Measurements from ENCODE around the gene SAMD9.
"Not testable (repeated sequence)": the region's sequence is repeated elsewhere in the genome, so short reads cannot be mapped to it uniquely, and the experiment has no call there.

Gene SAMD9

DNA sequence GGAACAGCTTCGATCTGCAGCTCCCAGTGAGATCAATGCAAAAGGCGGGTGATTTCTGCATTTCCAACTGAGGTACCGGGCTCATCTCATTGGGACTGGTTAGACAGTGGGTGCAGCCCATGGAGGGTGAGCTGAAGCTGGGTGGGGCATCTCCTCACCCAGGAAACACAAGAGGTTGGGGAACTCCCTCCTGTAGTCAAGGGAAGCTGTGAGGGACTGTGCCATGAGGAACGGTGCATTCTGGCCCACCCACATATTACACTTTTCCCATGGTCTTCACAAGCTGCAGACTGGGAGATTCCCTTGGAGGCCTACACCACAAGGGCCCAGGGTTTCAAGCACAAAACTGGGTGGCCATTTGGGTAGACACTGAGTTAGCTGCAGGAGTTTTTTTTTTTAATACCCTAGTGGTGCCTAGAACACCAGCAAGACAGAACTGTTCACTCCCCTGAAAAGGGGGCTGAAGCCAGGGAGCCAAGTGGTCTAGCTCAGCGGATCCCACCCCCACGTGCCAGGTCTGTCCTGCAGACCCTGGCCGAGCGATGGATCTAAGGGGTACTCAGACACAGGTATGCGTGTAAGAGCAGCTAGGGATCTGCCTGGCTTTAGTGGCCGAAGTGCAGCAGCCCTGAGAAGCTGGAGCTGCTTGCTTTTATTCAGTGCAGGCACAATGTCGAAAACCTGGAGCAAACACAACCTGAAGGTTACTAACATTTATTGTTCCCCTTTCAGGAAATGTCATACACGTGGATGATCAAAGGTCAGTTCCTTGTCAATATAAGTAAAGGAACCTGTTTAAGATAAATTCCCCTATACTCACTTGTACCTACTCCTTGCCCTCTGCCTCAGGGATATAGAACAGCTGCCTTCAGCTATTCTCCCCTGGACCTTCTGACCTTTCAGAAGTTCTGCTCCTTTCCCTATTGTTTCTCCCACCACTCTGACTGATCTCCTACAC, 3.1 kb upstream of the SAMD9 start:
- no peak for DNase-seq (ENCODE audit: low read depth in 2 of 2, low spot score in 1 of 2)

- DNase-seq (ENCODE audit: low read depth in 2 of 2, low spot score in 1 of 2), result no peak
Measured at GRCh38 chr7:93119191-93119905, 1.6 kb upstream of the SAMD9 start.

DNA sequence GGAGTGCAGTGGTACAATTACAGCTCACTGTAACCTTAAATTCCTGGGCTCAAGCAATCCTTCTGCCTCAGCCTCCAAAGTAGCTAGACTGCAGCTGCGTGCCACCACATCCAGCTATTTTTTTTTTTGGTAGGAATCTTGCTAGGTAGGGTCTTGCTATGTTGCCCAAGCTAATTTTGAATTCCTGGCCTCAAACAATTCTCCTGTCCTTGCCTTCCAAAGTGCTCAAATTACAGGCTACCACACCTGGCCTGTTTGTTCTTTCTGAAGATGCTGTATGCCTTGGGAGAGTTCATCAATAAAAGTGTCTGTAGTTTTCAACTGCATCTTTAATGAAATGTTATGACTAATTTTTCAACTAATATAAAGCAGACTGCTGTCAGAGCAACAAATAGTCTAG, 452 bp downstream of the SAMD9 start:
- DNase-seq (ENCODE audit: low read depth in 2 of 2, low spot score in 1 of 2), result no peak

DNA sequence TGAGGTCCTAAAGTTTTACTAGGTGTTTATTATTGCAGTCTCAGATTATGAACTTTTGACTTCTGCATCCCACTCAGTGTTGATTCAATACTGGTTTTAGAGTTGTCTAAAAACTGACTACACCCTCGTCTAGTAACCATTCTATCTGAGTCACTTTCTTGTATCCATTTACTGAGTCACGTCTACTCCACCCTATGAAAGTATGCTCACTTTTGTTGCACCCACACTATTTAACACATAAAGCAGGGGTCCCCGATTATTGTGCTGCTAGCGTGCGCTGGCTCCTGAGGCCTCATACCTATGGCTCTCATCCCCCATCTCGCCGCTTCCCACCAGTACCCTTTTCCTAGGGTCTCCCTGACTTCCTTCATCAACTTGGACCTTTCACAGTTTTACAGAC, 2.0 kb downstream of the SAMD9 start:
- DNase-seq (ENCODE audit: low read depth in 2 of 2, low spot score in 1 of 2), result no peak

GRCh38 chr7:93108003-93108402, 9.8 kb downstream of the SAMD9 start:
- no peak for DNase-seq (ENCODE audit: low read depth in 2 of 2, low spot score in 1 of 2)

DNA sequence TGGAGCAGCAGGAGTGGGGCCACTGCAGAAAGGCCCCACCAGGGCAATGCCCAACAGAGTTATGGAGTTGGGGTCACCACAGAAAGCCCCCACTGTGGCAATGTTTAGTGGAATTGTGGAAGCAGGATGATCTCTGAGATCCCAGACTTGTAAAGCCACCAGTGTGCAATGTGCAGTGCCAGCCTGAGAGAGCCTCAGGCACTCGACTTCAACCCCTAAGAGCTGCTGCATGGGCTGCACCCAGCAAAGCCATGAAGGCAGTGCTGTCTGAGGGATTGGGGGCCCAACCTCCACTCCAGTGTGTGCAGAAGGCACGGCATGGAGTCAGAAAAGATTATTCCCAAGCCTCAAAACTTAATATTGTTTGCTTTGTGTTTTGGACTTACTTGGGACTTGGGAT, 20.4 kb downstream of the SAMD9 start:
- no peak for DNase-seq (ENCODE audit: low read depth in 2 of 2, low spot score in 1 of 2)

GRCh38 chr7:93092757-93093370, 24.9 kb downstream of the SAMD9 start:
- no peak for DNase-seq (ENCODE audit: low read depth in 2 of 2, low spot score in 1 of 2)

GRCh38 chr7:93073357-93073756, 44.4 kb downstream of the SAMD9 start:
- not testable (repeated sequence) for DNase-seq (ENCODE audit: low read depth in 2 of 2, low spot score in 1 of 2)

DNA sequence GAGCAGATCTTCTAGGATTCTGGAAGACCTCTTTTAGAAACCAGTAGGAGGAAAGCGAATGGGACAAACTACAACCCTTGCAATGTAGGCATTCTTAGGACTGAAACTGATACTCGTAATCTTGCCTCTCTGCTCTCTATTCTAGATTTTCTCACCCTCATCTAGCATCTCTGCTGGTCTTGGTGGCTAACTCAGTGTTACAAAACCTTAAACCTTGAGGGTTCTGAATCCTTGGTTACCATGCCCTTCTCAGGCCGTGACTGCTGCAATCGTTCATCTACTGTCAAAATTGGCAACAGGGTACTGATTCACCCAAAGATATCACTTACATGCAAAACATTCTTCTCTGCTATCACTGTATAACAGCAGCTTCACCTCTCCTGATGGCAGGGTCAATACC, 55.2 kb downstream of the SAMD9 start:
- DNase-seq (ENCODE audit: low read depth in 2 of 2, low spot score in 1 of 2), result no peak

GRCh38 chr7:93060865-93061264, 56.9 kb downstream of the SAMD9 start:
- no peak for DNase-seq (ENCODE audit: low read depth in 2 of 2, low spot score in 1 of 2)

DNA sequence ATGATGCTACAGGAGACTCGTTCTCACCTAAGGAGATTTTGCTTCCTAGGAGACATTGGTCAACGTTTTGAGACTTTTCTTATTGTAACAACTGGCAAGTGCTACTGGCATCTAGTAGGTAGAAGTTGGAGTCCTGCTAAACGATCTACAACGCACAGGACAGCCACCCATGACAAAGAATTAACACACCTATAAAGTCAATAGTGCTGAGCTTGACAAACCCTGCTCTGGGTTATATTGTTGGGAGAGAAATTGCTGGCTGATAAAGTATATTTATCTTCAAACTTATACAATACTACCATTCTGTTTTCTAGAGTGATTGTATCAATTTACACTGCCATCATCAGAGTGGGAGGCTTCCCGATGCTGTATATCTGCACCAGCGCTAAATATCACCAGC, 57.8 kb downstream of the SAMD9 start:
- no peak for DNase-seq (ENCODE audit: low read depth in 2 of 2, low spot score in 1 of 2)

DNA sequence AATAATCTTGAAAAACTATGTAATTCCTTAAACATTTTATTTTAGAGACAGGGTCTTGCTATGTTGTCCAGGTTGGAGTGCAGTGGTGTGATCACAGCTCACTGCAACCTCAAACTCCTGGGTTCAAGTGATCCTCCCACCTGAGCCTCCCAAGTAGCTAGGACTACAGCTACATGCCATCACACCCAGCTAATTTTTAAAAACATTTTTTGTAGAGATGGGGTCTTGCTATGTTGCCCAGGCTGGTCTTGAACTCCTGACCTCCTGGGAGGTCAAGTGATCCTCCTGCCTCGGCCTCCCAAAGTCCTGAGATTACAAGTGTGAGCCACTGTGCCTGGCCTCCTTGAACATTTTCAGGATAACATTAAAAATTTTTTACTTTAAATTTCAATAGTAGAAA, 61.2 kb downstream of the SAMD9 start:
- not testable (repeated sequence) for DNase-seq (ENCODE audit: low read depth in 2 of 2, low spot score in 1 of 2)

DNA sequence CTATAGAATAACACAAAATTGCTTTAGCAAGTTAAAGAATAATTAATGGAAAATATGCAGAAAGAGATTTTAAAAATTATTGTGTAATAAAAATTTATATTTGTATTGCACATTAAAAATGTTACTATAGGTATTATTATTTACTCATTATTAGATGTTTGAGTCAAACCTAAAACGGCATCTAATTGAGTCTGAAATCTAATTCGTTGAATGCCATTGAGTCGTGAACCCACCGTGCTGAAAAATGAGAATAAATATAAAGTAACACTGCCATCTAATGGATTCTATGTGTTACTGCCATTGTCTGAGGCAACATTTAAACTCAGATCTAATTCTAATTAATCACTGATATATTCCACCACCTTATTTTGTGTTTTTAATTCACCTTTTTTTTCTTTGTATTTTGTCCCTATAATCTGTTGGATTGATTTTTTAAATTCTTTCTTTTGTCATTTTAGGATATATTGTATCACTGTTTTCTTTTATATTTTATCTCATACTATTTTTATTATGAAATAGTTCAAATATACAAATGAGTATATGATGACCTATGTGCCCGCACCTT, 62.2 kb downstream of the SAMD9 start:
- no peak for DNase-seq (ENCODE audit: low read depth in 2 of 2, low spot score in 1 of 2)

DNA sequence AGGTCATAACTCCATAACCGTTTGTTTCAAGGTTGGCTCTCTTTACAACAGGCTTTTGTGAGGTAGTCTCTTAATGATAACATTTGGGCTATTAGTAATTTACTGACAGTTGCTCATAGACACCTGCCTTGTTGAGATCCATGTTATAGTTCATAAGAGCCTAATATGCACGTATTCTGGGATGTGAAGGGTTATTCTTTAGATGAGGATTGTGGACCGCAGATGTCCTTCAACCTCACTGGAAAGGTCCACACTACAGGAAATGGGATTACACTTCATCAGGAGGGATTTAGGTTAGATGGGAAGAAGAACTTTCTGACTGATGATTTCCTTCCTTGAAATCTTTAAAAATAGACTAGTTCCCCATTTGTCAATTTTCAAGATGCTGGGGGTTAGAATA, 62.8 kb downstream of the SAMD9 start:
- DNase-seq (ENCODE audit: low read depth in 2 of 2, low spot score in 1 of 2), result no peak

GRCh38 chr7:93053949-93054943, 63.5 kb downstream of the SAMD9 start:
- DNase-seq (ENCODE audit: low read depth in 2 of 2, low spot score in 1 of 2), result no peak

DNA sequence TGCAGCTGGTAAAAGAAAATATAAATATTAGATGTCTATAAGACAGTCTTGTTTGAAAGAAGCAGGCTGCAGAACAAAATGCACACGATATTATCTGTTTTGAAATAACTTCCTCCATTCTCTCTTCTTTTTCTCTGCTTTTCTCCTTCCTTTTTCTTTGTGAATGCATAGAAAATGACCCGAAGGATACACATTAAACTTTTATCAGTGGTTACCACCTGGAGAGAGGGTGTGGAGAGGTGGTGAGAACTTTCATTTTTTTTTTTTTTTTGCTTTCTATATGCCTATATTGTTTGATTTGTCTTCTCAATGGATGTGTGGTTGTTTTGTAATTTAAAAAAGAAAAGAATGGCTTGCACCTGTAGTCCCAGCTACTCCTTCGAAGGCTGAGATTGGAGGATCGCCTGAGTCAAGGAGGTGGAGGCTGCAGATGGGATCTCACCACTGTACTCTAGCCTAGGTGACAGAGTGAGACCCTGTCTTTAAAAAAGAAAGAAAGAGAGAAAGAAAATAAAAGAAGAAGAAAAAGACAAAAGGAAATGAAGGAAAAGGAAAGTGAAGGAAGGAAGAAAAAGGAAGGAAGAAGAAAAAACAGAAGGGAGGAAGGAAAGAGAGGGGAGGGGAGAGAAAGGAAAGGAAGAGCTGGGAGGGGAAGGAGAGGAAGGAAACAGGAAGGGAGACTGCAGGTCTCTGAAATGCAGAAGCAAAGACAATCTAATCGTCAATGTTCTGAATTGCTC, 64.4 kb downstream of the SAMD9 start:
- DNase-seq (ENCODE audit: low read depth in 2 of 2, low spot score in 1 of 2), result no peak

DNA sequence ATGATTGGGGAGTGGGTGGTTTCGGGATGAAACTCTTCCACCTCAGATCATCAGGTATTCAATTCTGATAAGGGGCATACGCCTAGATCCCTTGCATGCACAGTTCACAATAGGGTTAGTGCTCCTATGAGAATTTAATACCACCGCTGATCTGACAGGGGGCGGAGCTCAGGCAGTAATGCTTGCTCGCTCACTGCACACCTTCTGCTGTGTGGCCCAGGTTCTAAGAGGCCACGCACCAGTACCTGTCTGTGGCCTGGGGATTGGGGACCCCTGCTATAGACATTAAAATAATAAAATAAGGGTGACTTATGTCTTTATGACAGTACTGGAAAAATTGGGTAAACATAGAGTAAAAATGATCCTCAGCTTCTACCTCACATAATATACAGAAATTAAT, 66.1 kb downstream of the SAMD9 start:
- DNase-seq (ENCODE audit: low read depth in 2 of 2, low spot score in 1 of 2), result no peak
